ENCODE measurements around the gene LY9.

DNA sequence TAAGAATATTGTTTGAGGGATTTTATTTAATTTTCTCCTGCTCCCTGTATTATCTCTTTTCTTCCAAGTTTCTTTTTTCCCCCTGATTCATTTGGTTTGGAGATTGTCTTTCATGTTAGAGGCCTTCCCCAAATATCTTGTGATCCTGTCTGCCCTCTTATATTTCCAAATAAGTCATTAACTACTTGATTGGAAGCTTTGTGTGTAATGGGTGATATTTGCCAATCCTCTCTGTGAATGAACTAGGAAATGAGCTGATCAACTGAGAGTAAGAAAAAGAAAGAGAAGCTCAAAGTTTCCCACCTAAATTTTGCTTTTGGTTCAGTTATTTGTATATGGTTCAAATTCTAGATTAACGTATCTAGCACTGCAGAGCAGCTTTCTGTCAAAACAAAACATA, 23.6 kb upstream of the LY9 start:
- TF ChIP-seq, protein P1, sequence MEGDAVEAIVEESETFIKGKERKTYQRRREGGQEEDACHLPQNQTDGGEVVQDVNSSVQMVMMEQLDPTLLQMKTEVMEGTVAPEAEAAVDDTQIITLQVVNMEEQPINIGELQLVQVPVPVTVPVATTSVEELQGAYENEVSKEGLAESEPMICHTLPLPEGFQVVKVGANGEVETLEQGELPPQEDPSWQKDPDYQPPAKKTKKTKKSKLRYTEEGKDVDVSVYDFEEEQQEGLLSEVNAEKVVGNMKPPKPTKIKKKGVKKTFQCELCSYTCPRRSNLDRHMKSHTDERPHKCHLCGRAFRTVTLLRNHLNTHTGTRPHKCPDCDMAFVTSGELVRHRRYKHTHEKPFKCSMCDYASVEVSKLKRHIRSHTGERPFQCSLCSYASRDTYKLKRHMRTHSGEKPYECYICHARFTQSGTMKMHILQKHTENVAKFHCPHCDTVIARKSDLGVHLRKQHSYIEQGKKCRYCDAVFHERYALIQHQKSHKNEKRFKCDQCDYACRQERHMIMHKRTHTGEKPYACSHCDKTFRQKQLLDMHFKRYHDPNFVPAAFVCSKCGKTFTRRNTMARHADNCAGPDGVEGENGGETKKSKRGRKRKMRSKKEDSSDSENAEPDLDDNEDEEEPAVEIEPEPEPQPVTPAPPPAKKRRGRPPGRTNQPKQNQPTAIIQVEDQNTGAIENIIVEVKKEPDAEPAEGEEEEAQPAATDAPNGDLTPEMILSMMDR (IDR thresholded peaks at IDR 0.05): no peak
- TF ChIP-seq POLR2A (IDR thresholded peaks at IDR 0.05) (no peak), EP300 (IDR thresholded peaks at IDR 0.05) (no peak)

Measured in ovary (tissue), 3 donors.